Measurements from ENCODE around the gene SDC3.
A peak's percentile ranks its signal among the peaks of the same experiment; 100 is the strongest.

SDC3 gene

GRCh38 chr1:30876451-30877204 is 31.9 kb downstream of the SDC3 start:
- H3K4ac ChIP-seq (ENCODE audit: low read depth, low read length): no peak overlapping the region
- H3K9ac ChIP-seq (ENCODE audit: low read length): no peak overlapping the region
- H4K5ac ChIP-seq (ENCODE audit: low read length): no peak overlapping the region
- no peak overlapping the region for H2BK15ac ChIP-seq (replicated peaks; ENCODE audit: low read depth)
- no peak for DNase-seq
- H3K56ac ChIP-seq (ENCODE audit: low read length): no peak overlapping the region
- no peaks in the 10 kb centered on the region for H3K79me2 ChIP-seq (ENCODE audit: control insufficient read depth, insufficient read depth, low read length)
- H3K4me1 ChIP-seq (ENCODE audit: control insufficient read depth, low read depth, low read length): peaks cover 2% of the 10 kb centered on the region
- no peak overlapping the region for H2BK120ac ChIP-seq (ENCODE audit: low read depth, low read length)
- H3K36me3 ChIP-seq (ENCODE audit: control insufficient read depth, insufficient read depth, low read length): peaks cover 17% of the 10 kb centered on the region
- no peak overlapping the region for H2AK5ac ChIP-seq (ENCODE audit: low read length)
- H3K4me2 ChIP-seq (ENCODE audit: low read length): no peak overlapping the region
- no peak overlapping the region for H2BK5ac ChIP-seq (ENCODE audit: low read length)
- no peak overlapping the region for H3K23ac ChIP-seq (ENCODE audit: low read length)
- no peaks in the 10 kb centered on the region for H3K79me1 ChIP-seq (ENCODE audit: low read length)
- H3K4me3 ChIP-seq (ENCODE audit: low read length): no peak overlapping the region
- no peak overlapping the region for H4K8ac ChIP-seq (ENCODE audit: low read depth, low read length)
- no peak overlapping the region for H3K18ac ChIP-seq (ENCODE audit: low read length)
- WGBS (ENCODE audit: extremely low coverage, insufficient coverage, low lambda C conversion rate): no CpG with 5 or more reads among the region's 25 CpGs
- H3K27ac ChIP-seq (ENCODE audit: low read depth, low read length): no peak overlapping the region
- no peaks in the 10 kb centered on the region for H3K27me3 ChIP-seq (ENCODE audit: insufficient read depth, low read length, poor library complexity)

- Histone ChIP-seq H3K36me3 (ENCODE audit: control insufficient read depth, insufficient read depth, low read length) (peaks cover 17% of the 10 kb centered on the region), H4K5ac (ENCODE audit: low read length) (no peak overlapping the region), H2BK120ac (ENCODE audit: low read depth, low read length) (no peak overlapping the region), H4K8ac (ENCODE audit: low read depth, low read length) (no peak overlapping the region), H3K18ac (ENCODE audit: low read length) (no peak overlapping the region), H3K56ac (ENCODE audit: low read length) (no peak overlapping the region), H3K9ac (ENCODE audit: low read length) (no peak overlapping the region), H3K4me2 (ENCODE audit: low read length) (no peak overlapping the region), H2BK5ac (ENCODE audit: low read length) (no peak overlapping the region), H3K23ac (ENCODE audit: low read length) (no peak overlapping the region), H3K4me1 (ENCODE audit: control insufficient read depth, low read depth, low read length) (peaks cover 2% of the 10 kb centered on the region), H3K79me2 (ENCODE audit: control insufficient read depth, insufficient read depth, low read length) (no peaks in the 10 kb centered on the region), H3K4me3 (ENCODE audit: low read length) (no peak overlapping the region), H3K27me3 (ENCODE audit: insufficient read depth, low read length, poor library complexity) (no peaks in the 10 kb centered on the region), H3K4ac (ENCODE audit: low read depth, low read length) (no peak overlapping the region), H3K27ac (ENCODE audit: low read depth, low read length) (no peak overlapping the region), H2BK15ac (replicated peaks; ENCODE audit: low read depth) (no peak overlapping the region), H3K79me1 (ENCODE audit: low read length) (no peaks in the 10 kb centered on the region), H2AK5ac (ENCODE audit: low read length) (no peak overlapping the region)
- DNase-seq: no peak
- no CpG with 5 or more reads among the region's 11 CpGs for WGBS (ENCODE audit: extremely low coverage, insufficient coverage, low lambda C conversion rate)
These were observed 32.6 kb downstream of the SDC3 start for GRCh38 chr1:30875916-30876315.

DNA sequence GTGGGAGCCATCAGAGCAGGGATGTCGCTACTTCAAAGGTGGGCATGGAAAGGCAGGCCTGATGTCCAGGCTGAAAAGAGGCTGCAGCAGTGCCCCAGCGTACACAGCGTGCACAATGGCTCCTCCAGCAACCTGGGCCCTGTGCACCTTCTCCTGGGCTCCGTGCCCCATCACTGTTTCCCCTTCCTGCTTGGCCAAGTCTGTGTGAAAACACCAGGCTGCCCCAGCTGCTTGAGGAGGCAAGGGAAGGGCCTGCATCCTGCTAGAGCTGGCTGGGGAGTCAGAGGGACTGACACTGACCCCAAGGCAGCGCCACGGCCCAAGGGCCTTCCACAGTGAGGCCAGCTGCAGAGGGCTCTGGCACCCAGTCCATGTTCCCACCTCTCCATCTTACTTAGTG is 33.4 kb downstream of the SDC3 start:
- Histone ChIP-seq H4K8ac (ENCODE audit: low read depth, low read length) (no peak overlapping the region), H2BK5ac (ENCODE audit: low read length) (no peak overlapping the region), H2BK15ac (replicated peaks; ENCODE audit: low read depth) (no peak overlapping the region), H3K56ac (ENCODE audit: low read length) (no peak overlapping the region), H3K27me3 (ENCODE audit: insufficient read depth, low read length, poor library complexity) (no peaks in the 10 kb centered on the region), H3K79me2 (ENCODE audit: control insufficient read depth, insufficient read depth, low read length) (no peaks in the 10 kb centered on the region), H3K9ac (ENCODE audit: low read length) (no peak overlapping the region), H4K5ac (ENCODE audit: low read length) (no peak overlapping the region), H3K4me3 (ENCODE audit: low read length) (no peak overlapping the region), H3K18ac (ENCODE audit: low read length) (no peak overlapping the region), H3K4me1 (ENCODE audit: control insufficient read depth, low read depth, low read length) (peaks cover 2% of the 10 kb centered on the region), H3K4me2 (ENCODE audit: low read length) (no peak overlapping the region), H3K23ac (ENCODE audit: low read length) (no peak overlapping the region), H2AK5ac (ENCODE audit: low read length) (no peak overlapping the region), H2BK120ac (ENCODE audit: low read depth, low read length) (no peak overlapping the region), H3K79me1 (ENCODE audit: low read length) (no peaks in the 10 kb centered on the region), H3K36me3 (ENCODE audit: control insufficient read depth, insufficient read depth, low read length) (peaks cover 17% of the 10 kb centered on the region), H3K4ac (ENCODE audit: low read depth, low read length) (no peak overlapping the region), H3K27ac (ENCODE audit: low read depth, low read length) (no peak overlapping the region)
- WGBS (ENCODE audit: extremely low coverage, insufficient coverage, low lambda C conversion rate): no CpG with 5 or more reads among the region's 6 CpGs
- no peak for DNase-seq

GRCh38 chr1:30874176-30874575 is 34.4 kb downstream of the SDC3 start:
- Histone ChIP-seq H3K4me1 (ENCODE audit: control insufficient read depth, low read depth, low read length) (peaks cover 2% of the 10 kb centered on the region), H3K9ac (ENCODE audit: low read length) (no peak overlapping the region), H3K79me1 (ENCODE audit: low read length) (no peaks in the 10 kb centered on the region), H2BK15ac (replicated peaks; ENCODE audit: low read depth) (no peak overlapping the region), H4K8ac (ENCODE audit: low read depth, low read length) (no peak overlapping the region), H3K56ac (ENCODE audit: low read length) (no peak overlapping the region), H3K27ac (ENCODE audit: low read depth, low read length) (no peak overlapping the region), H2AK5ac (ENCODE audit: low read length) (no peak overlapping the region), H3K27me3 (ENCODE audit: insufficient read depth, low read length, poor library complexity) (no peaks in the 10 kb centered on the region), H3K18ac (ENCODE audit: low read length) (no peak overlapping the region), H2BK5ac (ENCODE audit: low read length) (no peak overlapping the region), H3K23ac (ENCODE audit: low read length) (no peak overlapping the region), H3K79me2 (ENCODE audit: control insufficient read depth, insufficient read depth, low read length) (no peaks in the 10 kb centered on the region), H4K5ac (ENCODE audit: low read length) (no peak overlapping the region), H3K4me2 (ENCODE audit: low read length) (no peak overlapping the region), H3K4ac (ENCODE audit: low read depth, low read length) (no peak overlapping the region), H3K36me3 (ENCODE audit: control insufficient read depth, insufficient read depth, low read length) (peaks cover 17% of the 10 kb centered on the region), H2BK120ac (ENCODE audit: low read depth, low read length) (no peak overlapping the region), H3K4me3 (ENCODE audit: low read length) (no peak overlapping the region)
- DNase-seq: no peak
- no CpG with 5 or more reads among the region's 11 CpGs for WGBS (ENCODE audit: extremely low coverage, insufficient coverage, low lambda C conversion rate)

DNA sequence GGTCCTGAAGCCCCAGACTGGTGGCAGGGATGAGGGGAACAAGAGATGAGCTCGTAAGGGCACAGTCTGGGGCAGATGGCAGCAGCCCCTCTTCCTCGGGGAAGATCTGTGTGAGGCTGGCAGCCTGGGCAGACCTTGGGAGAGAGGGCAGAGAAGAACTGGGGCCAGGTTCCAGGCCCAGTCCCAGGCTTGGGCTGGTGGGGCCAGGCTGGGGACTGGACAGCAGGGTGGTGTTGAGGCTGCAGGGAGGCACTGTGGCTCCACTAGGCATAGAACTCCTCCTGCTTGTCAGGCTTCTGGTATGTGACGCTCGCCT is 35.7 kb downstream of the SDC3 start:
- Histone ChIP-seq H3K79me2 (ENCODE audit: control insufficient read depth, insufficient read depth, low read length) (no peaks in the 10 kb centered on the region), H3K27me3 (ENCODE audit: insufficient read depth, low read length, poor library complexity) (no peaks in the 10 kb centered on the region), H3K4me3 (ENCODE audit: low read length) (peak overlapping the region; percentile 9), H3K4me1 (ENCODE audit: control insufficient read depth, low read depth, low read length) (peaks cover 2% of the 10 kb centered on the region), H2AK5ac (ENCODE audit: low read length) (no peak overlapping the region), H4K5ac (ENCODE audit: low read length) (no peak overlapping the region), H3K4ac (ENCODE audit: low read depth, low read length) (no peak overlapping the region), H3K23ac (ENCODE audit: low read length) (no peak overlapping the region), H3K79me1 (ENCODE audit: low read length) (no peaks in the 10 kb centered on the region), H3K4me2 (ENCODE audit: low read length) (no peak overlapping the region), H2BK5ac (ENCODE audit: low read length) (no peak overlapping the region), H3K27ac (ENCODE audit: low read depth, low read length) (no peak overlapping the region), H3K18ac (ENCODE audit: low read length) (no peak overlapping the region), H3K56ac (ENCODE audit: low read length) (no peak overlapping the region), H3K9ac (ENCODE audit: low read length) (no peak overlapping the region), H2BK120ac (ENCODE audit: low read depth, low read length) (no peak overlapping the region), H2BK15ac (replicated peaks; ENCODE audit: low read depth) (no peak overlapping the region), H3K36me3 (ENCODE audit: control insufficient read depth, insufficient read depth, low read length) (peaks cover 17% of the 10 kb centered on the region), H4K8ac (ENCODE audit: low read depth, low read length) (no peak overlapping the region)
- DNase-seq: peak; percentile 73
- WGBS (ENCODE audit: extremely low coverage, insufficient coverage, low lambda C conversion rate): no CpG with 5 or more reads among the region's 4 CpGs

All from mesendoderm (in vitro differentiated cells).